EL (cell line): ENCODE data around the gene ABHD6.
A peak's percentile ranks its signal among the peaks of the same experiment; 100 is the strongest.
"Not testable (repeated sequence)": the region's sequence is repeated elsewhere in the genome, so short reads cannot be mapped to it uniquely, and the experiment has no call there.

Source experiments
- DNase-seq: peaks from one replicate; pipeline ENCODE4 v3.0.0-alpha.2; 2016

The ABHD6 gene

DNA sequence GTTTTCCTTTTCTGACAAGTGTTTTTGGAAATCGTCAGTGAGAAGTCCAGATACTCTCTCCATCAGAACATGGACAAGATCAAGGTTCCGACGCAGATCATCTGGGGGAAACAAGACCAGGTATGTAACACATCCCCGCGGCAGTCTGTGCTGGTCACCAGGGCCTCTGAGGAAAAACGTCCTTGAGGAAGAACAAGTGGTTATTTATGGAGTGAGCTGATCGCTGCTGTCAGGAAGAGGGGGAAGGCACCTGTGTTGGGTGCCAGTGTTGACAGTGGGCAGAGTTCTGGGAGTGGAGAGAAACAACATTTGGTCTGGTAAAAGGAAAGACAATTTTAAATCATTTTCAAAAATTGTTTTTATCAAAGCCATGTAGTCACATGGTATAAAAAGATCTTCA, 47.7 kb downstream of the ABHD6 start:
- DNase-seq, result no peak

DNA sequence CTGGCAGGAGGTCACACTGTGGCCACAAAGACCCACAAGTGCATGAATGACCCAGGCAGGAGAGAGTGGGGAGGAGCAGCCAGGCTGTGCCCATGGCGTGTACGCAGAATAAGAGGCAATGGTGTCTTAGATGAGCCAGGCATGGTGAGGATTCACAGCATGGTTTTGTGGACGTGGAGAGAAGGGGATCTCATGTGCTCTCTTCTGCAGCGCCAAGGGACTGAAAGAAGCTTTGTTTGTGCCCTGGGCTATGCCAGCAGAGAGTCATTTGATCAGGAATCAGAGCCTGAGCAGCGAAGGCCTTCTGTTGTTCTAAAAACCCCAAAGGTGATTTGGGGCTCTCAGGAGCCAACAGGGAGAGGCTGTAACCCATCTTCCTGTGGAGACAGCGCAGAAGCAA, 49.8 kb downstream of the ABHD6 start:
- DNase-seq, result no peak

DNA sequence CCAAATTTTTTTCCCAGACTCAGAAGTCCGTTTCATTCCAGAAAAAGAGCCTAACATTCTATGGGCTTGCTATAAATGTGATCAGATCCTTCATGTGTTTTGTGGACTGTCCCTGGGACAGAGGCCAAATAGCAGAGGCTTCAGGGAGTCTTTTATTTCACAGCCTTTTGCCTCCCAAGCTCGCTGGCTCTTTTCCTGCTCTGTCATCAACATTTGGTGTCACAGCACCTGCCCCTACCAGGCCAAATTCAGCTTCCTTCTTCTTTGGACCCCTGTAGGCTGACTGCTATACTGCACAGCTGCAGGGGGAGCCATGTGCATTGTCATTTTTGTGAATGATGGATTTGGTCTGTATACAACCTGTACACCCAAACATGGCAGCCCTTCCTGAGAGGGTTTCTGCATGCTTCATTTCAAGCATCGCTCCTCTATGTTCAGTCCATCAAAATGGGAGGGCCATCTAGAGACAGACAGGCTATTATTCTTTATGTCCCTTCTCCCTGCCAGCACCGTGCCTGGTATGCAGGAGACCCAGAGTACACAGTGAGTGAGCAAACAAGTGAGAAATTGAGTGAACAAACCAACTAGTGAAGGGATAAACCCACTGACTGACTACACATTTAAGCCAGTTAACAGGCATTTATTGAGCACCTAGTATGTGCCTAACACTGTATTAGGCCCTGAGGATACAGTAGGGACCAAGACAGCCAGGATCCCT, 50.6 kb downstream of the ABHD6 start:
- DNase-seq, result no peak

DNA sequence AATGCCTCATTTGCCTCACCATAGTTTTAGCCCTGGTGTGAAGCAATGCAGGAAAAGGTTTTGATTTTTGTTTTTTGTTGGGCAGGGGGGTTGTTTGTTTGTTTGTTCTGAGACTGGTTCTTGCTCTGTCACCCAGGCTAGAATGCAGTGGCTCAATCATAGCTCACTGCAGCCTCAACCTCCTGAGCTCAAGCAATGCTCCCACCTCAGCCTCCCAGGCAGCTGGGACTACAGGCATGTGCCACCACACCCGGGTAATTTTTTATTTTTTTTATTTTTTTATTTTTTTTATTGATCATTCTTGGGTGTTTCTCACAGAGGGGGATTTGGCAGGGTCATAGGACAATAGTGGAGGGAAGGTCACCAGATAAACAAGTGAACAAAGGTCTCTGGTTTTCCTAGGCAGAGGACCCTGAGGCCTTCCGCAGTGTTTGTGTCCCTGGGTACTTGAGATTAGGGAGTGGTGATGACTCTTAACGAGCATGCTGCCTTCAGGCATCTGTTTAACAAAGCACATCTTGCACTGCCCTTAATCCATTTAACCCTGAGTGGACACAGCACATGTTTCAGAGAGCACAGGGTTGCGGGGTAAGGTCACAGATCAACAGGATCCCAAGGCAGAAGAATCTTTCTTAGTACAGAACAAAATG, 51.5 kb downstream of the ABHD6 start:
- not testable (repeated sequence) for DNase-seq

DNA sequence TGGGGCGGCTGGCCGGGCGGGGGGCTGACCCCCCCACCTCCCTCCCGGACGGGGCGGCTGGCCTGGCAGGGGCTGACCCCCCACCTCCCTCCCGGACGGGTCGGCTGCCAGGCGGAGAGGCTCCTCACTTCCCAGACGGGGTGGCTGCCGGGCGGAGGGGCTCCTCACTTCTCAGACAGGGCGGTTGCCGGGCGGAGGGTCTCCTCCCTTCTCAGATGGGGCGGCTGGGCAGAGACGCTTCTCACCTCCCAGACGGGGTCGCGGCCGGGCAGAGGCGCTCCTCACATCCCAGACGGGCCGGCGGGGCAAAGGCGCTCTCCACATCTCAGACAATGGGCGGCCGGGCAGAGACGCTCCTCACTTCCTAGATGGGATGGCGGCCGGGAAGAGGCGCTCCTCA, 52.9 kb downstream of the ABHD6 start:
- not testable (repeated sequence) for DNase-seq

DNA sequence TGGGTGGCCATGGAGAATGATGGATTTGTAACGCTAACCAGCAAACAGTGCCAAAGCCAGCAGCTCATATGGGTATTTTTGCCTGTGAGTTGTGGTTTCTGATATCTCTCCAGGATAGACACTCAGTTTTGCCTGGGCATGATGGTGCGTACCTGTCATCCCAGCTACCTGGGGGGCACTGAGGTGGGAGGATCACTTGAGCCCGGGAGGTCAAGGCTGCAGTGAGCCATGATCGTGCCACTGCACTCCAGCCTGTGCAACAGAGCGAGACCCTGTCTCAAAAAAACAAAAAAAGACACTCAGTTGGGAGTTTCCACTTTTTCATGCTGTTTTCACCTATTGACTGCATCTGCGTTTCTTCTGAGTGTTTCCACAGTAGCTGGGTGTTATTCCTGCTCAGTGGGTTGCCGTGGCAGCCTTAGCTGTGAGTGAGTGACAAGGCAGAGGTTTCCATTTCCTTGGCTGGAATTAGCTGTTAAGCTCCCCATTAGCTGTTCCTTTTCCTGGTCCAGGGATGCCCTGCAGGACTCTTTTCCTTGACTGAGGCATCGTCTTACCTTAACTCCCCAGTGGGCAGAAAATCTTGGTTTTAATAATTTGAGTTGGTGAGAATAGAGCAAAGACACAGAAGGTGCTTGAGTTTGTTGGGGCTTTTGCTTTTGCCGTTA, 54.2 kb downstream of the ABHD6 start:
- DNase-seq, result no peak

DNA sequence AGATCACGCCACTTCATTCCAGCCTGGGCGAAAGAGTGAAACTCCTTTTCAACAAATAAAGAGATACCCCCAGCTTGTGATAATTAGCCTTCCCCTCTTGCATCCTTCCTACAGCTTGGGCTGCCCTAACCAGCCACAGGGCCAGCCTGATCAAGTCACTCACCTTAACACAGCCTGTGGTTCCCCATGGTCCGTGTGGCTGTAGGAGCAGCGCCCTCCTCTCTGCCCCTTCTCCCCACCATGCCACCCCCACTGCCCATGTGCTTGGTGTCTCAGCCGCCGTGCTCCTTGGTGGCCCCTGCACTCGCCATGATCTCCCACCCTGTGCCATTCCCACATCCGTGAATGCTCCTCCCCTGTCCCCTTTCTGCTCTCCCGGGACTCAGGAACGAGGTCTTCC, 55.3 kb downstream of the ABHD6 start:
- no peak for DNase-seq

DNA sequence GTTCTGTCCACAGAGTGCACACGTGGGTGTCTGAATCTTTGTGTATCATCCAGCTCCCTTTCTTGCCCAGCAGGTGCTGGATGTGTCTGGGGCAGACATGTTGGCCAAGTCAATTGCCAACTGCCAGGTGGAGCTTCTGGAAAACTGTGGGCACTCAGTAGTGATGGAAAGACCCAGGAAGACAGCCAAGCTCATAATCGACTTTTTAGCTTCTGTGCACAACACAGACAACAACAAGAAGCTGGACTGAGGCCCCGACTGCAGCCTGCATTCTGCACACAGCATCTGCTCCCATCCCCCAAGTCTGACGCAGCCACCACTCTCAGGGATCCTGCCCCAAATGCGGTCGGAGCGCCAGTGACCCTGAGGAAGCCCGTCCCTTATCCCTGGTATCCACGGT, 55.9 kb downstream of the ABHD6 start:
- no peak for DNase-seq

DNA sequence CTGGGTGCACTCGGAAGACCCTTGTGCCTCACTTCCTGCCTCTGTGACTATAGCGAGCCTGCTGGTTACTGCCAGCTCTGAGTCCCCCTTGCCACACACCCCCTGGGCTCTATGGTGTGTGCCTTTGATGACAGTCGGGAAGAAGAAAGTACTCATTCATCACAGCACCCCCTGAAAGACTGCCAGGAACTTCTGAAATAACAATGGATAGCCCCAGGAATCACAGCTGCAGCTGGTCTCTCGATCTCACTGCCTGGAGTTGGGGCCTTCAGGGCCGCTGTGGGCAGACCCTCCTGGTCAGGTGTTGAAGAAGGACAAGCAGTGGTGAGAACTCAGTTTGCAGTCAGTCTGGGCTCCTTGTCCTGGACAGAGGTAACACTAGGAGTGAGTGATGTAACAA, 58.7 kb downstream of the ABHD6 start:
- DNase-seq, result no peak

DNA sequence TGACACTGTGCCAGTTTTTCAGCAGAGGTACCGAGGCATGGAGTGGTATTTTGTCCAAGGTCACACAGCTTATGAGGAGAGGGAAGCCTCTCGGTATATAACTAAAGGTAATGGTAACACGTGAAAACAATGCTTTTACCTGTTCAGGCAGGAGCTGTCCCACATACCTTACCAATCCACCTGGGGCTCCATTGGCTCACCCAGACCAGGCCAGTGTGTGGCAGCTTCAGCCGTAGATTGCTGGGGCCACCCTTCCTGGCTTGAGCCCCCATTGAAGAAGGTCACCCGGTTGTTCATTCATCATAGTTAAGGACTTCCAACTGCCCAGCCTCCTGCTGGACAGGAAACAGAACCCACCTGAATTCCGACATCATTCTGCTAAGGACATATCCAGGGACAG, 59.3 kb downstream of the ABHD6 start:
- no peak for DNase-seq

DNA sequence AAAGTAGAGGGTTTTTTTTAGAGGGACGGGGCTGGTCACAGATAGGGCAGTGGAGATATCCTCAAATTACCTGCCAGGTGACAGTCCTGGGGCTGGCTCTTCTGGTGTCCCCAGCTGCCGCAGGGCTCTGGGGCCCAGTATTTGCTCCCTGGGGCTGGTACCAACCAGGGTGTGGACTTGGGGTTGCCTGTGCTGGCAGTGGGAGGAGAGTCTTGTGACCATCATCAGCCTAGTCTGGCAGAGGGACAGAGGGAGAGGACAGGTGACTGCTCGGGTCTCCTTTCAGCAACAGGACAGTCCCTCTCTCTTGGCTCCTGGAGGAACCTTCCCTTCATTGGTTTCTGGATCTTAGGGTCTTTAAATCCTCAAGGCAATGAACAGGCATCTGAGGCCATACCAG, 60.6 kb downstream of the ABHD6 start:
- DNase-seq, result no peak

DNA sequence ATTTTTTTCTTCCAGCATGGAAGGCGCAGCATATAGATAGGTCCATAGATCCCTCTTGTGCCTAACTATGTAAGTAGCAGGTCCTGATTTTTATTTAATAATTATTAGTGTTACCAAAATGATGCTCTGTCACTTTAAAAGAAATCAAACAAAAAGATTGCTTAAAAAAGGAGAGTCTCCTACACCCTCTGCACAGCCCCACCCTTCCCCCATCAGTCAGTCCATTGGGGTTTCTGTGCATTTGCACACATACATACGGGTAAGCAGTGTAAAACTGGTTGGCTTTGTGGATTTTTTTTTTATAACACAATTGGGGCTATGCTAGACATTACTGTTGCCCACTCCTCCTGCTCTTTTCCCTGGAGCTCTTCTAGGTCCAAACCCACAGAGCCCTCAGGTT, 61.5 kb downstream of the ABHD6 start:
- DNase-seq, result no peak

DNA sequence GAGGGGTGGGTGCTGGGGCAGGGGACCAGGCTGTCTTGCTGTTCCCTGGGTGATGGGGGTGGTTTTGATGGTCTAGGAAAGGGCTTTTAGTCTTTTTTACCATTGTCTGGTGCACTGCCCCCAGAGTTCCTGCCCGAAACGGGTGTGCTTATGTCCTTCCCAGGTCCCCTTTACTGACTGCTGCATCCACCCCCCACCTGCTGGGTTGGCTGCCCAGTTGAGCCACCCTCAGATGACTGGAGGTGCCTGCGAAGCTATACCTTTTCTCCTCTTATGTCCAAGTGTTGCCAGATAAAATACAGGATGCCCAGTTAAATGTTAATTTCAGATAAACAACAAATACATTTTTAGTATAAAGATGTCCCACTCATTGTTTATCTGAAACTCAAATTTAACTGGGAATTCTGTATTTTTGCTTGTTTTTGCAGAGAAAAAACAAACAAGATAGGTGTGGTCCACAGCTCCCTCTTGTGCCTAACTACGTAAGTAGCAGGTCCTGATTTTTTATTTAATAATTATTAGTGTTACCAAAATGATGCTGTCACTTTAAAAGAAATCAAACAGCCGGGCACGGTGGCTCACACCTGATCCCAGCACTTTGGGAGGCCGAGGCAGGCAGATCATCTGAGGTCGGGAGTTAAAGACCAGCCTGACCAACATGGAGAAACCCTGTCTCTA, 62.4 kb downstream of the ABHD6 start:
- DNase-seq, result peak; percentile 36

DNA sequence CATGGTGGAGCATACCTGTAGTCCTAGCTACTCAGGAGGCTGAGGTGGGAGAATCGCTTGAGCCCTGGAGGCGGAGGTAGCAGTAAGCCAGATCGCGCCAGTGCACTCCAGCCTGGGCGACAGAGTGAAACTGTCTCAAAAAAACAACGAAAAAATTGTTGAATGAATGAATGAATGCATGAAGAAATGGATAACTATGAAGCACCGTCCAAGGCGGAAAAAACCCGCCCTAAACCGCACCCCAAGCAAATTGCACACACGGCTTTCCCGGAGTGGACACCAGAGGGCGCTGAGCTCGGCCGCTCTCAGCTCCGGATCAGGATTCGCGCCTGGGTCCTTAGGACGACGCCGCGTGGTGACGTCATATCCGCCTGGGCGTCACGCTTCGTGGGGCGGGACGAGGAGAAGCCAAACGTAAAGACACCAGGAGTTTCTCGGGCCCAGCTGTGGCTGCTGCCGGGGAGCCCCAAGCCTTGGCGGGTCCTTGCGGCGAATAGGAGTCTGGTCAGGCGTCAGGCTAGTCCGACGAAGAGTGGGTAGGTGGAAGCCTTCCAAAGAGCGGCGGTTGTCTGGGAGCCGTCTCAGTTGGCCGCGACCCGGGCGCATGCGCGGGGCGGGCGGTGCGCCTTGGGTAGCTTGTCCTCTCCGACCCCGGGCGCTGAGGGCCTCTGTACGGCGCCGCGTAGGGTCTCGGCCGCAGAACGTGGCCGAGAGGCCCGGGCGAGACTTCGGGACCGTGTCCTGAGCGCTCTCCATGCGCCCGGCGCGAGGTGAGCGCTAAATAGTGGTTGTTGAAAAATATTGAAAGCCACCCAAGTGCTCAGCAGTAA, 68.5 kb downstream of the ABHD6 start, which contains the start of the genes HTD2 and RPP14:
Gene HTD2, plus strand, starts transcription at position 639 of the 830 bp plus-strand sequence. CDS start 11,094 bp downstream, outside the sequence.
Gene RPP14, plus strand, starts transcription at position 364 of the 830 bp plus-strand sequence. CDS start 4,085 bp downstream, outside the sequence.
- DNase-seq, result peak; percentile 96

DNA sequence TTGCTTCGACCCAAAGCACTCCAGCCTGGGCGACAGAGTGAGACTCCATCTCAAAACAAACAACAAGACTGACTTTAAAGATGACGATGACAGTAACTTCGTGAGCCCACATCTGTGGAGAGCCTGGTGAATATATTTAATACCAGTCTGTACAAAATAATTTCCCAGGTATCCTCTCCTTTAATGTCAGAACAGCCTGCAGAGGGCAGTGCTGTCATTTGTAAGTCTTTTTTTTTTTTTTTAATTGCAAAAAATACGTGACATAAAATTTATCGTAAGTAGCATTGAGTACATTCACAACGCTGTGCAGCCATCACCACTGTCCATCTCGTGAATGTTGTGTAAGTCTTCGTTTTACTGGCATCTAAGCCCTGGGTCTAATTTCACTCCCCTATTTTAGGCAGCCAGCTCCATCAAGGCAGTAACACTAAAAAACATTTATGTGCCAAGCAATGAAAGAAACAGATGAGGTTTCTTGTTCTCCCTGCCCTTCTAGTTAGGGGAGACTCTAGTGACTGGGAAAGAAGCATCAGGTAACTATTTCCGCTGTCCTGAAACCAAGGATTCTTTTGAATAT, 70.1 kb downstream of the ABHD6 start:
- DNase-seq, result peak; percentile 56

DNA sequence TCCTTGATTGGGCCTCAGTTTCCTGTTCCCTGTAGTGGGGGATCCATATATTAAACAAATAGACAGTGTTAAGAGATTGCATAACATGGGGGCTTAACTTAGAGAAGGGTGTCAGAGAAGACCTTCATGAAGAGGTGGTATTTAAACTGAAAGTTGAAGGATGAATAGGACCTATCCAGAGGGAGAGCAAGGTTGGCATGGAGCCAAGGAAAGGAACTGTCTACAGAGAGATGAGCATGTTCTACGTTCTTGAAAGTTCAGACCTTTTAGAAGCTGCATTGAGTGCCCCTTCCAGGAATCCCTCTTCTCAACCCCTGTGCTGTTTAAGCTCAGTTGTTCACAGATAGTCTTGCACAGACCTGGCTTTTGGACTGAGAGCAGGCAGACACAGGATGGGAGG, 71.1 kb downstream of the ABHD6 start:
- DNase-seq, result no peak

DNA sequence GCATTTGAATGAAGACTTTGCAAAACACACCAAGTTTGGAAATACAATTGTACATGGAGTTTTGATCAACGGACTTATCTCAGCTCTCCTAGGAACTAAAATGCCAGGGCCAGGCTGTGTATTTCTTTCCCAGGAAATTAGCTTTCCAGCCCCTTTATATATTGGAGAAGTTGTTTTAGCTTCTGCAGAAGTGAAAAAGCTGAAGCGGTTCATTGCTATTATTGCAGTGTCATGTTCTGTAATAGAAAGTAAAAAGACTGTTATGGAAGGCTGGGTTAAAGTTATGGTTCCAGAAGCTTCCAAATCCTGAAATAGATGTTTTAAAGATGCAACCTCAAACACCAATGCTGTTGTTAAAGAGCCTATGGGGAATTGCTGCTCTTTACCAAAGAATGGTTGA, 80.2 kb downstream of the ABHD6 start:
- DNase-seq, result no peak

DNA sequence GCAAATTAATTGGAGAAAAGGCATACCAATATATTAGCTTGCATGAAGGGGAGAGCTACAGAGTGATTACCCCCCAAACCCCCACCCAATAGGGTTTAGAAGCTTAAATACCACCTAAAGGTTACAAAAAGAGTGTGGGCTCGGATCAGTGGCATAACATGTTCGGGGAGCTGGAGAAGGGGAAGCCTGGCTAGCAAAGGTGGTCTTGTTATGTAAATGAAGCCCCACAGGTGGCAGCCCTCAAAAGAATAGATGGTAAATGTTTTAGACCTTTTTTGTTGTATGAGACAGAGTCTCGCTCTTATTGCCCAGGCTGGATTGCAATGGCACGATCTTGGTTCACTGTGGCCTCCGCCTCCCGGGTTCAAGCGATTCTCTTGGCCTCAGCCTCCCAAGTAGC, 84.2 kb downstream of the ABHD6 start:
- no peak for DNase-seq

DNA sequence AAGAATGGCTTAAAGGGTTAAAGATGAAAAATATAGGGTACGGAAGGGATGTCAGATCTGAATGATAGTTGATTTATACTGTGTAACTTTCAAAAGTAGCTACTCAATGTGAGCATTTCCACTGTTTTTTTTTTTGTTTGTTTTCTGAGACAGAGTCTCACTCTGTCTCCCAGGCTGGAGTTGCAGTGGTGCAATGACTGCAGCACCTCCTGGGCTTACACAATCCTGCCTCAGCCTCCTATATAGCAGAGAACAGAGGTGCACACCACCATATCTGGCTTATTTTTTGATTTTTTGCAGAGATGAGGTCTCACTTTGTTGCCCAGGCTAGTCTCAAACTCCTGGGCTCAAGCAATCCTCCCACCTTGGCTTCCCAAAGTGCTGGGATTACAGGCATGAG, 85.2 kb downstream of the ABHD6 start:
- DNase-seq, result no peak

DNA sequence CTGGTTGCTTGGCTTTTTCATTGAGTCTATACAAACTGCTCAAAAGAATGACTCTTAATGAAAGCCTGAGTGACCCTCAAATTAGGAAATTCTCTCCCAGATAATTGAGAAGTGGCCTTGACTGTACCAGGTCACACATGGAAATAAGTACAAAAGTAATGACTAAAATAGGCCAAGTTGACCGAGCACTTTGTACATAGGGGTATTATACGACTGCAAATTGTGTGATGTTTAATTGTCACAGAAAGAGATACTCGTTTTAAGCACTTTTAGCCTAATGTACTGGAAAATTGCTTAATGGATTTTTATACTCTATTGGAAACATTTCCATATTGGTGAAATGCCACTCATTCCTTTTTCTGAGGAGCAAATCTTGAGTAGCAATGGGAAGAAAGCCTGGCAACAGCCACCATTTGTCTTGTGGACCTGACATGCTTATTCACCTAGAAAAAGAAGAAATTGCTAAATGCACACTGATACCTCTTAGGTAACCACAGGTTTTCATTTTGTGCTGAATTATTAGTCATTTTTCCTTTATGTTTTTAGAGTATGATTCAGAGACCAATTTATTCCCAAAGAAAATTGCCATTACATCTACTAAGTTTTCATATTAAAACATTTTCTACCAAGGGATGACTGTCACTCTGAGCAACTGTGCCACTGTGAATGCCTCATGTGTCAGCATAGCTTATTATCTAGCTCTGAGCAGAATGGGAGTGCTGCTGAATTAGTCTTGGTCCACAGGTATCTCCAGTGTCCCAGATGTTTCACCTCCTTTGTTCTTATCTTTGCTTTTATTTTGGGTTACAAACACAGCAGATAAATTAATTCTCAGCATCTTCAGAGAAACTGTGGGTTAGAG, 86.2 kb downstream of the ABHD6 start:
- no peak for DNase-seq
